Measurements from ENCODE around the gene FREY1.

- TF ChIP-seq POLR2AphosphoS5 (IDR thresholded peaks at IDR 0.05; ENCODE audit: low read depth, low read length) (no peak), TAF1 (IDR thresholded peaks at IDR 0.05; ENCODE audit: borderline replicate concordance, low read depth, low read length) (no peak), POLR2A (IDR thresholded peaks at IDR 0.05; ENCODE audit: low read depth, low read length) (no peak)
Measured at GRCh38 chr11:45885274-45885920, 21.7 kb downstream of the FREY1 start, which contains the start of gene MAPK8IP1.

All from GM12892 (cell line).